GM08714 (cell line): Measurements from ENCODE around the gene MRPS2.
"Not testable (repeated sequence)": the region's sequence is repeated elsewhere in the genome, so short reads cannot be mapped to it uniquely, and the experiment has no call there.

ENCODE experiments used
- H3K4me3 ChIP-seq: fragments of 200-500 bp; sonication (Bioruptor generic); 2 replicates; pipeline ENCODE4 v1.5.1; 2014; ENCODE audit warnings: mild to moderate bottlenecking, low read length, inconsistent platforms
- ZNF274 ChIP-seq: IDR thresholded peaks from 2 replicates; pipeline ENCODE4 v1.6.1; 2012; ENCODE audit warnings: mild to moderate bottlenecking, low read depth, low read length

The MRPS2 gene

DNA sequence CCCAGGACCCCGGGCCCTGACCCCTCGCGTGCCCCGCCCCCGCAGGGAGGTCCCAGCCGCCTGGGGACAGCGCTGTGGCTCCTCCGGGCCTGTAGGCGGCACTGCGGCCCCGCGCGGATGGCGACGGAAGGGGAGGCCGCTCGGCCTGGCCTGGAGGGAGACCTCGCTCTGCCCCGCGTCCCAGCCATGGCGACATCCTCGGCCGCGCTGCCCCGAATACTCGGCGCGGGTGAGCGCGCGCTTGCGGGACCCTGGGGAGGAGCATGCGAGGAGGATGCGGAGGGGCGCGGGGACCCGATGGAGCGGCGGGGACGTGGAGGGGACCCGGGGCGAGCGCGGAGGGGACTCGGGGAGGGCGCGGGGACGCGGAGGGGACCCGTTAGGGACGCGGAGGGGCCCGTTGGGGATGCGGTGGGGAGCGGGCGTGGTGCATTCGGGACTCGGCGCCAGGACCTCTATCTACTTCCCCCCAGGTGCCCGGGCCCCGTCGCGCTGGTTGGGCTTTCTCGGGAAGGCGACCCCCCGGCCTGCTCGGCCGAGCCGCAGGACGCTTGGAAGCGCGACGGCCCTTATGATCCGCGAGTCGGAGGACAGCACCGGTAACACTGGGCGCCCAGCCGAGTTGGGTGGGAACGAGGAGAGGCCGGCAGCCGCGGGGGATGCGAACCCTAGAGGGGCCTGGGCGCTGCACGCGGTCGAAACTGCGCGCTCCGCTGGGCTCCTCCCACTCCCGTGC, at the start of gene MRPS2:
MRPS2 (plus strand) TSS at position 158 of the 736 bp plus-strand sequence; CDS start at position 187, 29 bp downstream.
- H3K4me3 ChIP-seq, result peak within 1 kb of the TSS; percentile 87
- no peak for TF ChIP-seq ZNF274

DNA sequence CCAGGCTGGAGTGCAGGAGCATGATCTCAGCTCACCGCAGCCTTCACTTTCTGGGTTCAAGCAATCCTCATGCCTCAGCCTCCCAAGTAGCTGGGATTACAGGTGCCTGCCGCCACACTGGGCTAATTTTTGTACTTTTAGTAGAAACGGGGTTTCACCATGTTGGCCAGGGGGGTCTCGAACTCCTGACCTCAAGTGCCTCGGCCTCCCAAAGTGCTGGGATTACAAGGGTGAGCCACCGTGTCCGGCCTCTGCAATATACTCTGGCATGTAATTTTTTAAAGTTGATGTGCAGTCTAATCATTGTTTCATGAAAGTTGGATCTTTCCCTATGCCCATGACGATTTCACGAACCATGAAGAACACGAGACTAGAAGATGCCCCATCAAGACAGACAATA, 49.5 kb upstream of the MRPS2 start:
- TF ChIP-seq ZNF274, result no peak

DNA sequence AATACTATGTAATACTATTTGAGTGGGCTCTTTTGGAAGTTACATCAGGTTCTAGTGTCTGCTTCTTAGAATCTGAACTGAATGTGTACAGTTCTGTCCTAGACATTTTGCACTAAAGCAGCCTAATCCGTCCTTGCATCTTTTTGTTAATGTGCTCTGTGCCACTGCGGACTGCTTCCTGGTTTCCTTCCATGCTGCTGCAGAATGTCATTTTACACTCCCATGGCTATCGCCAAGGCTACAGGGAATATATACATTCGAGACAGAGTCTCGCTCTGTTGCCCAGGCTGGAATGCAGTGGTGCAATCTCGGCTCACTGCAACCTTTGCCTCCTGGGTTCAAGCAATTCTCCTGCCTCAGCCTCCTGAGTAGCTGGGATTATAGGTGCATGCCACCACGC, 48.6 kb upstream of the MRPS2 start:
- H3K4me3 ChIP-seq, result not testable (repeated sequence)

More for the DNA sequence above, 49.5 kb upstream of the MRPS2 start:
- no peak overlapping the region for H3K4me3 ChIP-seq

DNA sequence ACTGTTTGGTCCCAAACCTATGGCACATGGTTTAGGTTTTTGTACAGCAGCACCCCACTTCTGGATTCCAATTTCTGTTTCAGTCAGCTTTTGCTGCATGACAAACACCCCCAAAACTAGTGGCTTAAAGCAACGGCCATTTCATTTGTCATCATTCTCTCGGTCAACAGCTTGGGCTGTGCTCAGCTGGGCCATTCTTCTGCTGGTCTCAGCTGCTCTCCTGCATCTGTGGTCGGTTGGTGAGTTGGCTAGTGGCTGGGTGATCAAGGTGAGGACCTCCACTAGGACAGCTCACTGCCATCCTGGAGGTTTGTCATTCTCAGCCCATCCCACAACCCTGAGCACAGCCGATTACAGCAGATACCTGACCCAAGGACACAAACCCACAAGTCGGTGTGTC, 45.7 kb upstream of the MRPS2 start:
- no peak overlapping the region for H3K4me3 ChIP-seq
- no peak for TF ChIP-seq ZNF274

DNA sequence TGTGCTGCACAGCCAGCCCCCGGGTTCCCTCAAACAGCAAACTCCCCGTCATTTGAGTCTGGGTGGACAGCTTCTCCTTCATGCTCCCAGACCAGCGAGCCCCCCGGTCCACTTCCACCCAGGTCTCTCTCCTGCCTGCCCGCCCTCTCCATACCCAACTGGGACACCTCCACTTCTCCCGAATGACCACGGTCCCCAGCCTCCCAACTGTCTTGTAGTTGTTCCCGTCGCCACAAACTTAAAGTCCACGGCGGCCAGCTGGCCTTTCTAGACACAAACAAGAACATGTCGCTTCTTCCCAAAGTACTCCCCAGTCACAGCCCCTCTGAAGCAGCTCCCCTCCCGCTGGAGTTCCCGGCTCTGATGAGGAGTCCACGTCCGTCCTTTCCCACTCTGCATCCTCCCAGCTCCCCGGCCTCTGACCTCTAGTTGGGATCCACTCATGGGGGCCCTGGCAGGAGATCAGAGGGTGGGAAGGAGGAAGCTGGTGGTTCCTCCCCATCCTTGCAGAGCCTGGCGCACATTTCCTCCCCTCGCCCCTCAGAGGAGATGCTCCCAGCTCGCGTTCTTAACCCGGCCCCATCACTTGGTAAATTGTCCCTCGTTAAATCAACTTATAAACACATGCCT, 45.0 kb upstream of the MRPS2 start:
- H3K4me3 ChIP-seq, result no peak overlapping the region
- TF ChIP-seq ZNF274, result no peak

DNA sequence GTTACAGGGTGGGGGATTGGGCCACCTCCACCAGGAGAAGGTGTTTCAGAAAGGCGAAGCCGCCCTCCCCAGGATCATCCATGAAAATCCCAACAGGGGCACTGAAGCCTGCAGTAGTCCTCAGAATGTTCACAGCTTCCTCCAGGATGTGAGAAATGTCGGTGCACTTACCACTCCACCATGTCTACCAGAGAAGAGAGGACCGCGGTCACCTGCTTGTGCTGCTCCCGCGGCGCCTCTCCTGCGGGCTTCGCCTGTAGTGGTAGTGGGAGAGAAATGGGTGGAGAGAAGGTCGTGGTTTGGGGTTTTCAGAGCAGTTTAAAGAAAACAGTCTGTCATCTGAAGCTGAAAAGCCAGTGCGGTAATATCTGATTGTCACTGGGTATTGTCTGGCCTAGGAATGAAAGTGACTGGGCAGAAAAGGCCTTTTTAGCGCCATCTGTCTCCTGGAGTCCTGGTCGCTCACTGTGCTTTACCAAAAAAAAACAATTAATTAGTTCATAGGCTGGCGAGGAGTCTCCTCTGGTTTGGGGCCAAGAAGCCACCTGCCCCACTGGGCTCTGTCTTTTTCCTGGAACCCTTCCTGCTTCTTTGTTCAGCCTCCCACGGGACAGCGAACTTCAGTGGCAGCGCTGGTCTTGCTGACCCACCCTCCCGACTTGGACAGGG, 43.9 kb upstream of the MRPS2 start:
- no peak for TF ChIP-seq ZNF274
- H3K4me3 ChIP-seq, result no peak overlapping the region

DNA sequence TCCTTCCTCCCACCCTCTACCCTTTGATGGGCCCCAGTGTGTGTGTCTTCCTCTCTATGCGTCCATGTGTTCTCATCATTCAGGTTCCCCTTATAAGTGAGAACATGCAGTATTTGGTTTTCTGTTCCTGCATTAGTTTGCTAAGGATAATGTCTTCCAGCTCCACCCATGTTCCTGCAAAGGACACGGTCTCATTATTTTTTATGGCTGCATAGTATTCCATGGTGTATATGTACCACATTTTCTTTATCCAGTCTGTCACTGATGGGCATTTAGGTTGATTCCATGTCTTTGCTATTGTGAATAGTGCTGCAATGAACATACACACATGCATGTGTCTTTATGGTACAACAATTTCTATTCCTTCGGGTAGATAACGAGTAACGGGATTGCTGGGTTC, 42.0 kb upstream of the MRPS2 start:
- not testable (repeated sequence) for H3K4me3 ChIP-seq

DNA sequence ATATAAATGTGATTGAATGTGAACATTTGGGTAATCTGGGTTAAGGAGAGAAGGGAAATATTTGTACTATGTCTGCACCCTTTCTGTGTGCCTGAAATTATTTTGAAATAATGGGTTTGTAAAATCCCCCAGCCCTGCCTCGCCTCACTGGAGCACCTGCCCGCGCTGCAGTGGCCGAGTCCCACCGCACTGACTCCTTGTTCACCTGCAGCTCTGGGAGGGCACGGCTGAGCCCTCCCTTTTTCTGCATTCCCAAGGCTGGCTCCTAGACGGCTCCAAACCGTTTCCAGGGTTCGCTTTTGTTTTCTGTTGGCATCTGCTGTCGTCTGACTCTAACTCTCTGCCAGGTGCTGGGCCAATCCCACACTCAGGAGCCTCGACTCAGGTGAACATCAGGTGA, 38.5 kb upstream of the MRPS2 start:
- no peak overlapping the region for H3K4me3 ChIP-seq
- TF ChIP-seq ZNF274, result no peak

DNA sequence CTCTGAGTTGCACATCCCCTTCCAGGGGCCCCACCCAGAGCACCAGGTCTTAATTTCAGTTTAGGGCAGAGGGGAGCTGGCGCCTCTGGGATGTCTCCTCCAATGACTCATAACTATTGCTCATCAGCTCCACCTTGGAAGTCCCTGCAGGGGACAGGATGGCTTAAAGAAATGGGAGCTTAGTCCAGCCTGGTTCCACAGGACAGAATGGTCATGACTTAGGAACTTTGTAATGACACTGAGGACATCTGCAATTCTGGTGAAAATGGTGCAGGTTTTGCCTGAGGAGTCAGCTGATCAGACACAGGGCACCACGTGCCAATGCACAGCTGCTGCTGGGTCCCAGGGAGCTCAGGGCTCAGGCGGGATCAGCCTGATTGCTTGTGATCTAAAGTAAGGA, 37.3 kb upstream of the MRPS2 start:
- TF ChIP-seq ZNF274, result no peak
- no peak overlapping the region for H3K4me3 ChIP-seq

DNA sequence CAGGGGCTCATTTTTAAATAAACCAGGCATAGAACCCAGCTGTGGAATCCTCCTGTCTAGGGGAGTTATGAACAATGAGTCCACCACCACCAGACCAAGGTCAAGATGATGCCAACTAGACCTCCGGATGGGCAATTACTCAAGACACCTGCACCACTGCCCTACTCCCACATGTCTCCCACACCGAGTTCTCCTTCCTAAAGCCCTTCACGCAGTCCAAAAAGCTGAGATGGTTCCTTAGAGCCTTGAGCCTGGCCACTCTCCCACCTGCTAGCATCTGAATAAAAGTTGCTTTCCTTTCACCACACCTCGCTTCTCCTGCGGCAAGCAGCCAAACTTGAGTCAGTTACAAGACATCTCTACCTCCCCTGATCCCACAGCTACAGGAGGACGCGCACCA, 36.3 kb upstream of the MRPS2 start:
- no peak overlapping the region for H3K4me3 ChIP-seq
- no peak for TF ChIP-seq ZNF274

DNA sequence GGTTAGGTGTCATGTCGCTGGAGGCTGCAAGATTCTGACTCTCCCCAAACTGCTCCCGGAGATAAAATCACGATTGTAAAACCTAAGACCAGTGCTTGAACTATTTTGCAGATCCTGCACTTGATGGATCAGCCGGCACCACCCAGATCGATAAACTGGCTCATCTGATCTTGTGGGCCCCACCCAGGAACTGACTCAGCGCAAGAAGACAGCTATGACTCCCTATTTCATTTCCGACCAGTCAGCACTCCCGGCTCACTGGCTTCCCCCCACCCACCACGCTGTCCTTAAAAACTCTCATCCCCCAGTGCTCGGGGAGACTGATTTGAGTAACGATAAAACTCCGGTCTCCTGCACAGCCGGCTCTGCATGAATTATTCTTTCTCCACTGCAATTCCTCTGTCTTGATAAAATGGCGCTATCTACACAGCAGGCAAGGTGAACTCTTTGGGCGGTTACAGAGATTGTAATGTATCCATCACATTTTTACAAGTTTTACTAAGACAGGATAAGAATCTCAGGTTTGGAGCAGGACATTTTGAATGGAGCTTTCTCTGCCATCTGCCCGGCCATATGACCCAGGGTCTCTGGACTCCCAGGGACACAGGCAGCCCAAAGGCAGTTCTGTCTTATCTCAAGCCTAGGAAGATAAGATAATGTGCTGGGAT, 31.5 kb upstream of the MRPS2 start:
- no peak overlapping the region for H3K4me3 ChIP-seq
- no peak for TF ChIP-seq ZNF274

DNA sequence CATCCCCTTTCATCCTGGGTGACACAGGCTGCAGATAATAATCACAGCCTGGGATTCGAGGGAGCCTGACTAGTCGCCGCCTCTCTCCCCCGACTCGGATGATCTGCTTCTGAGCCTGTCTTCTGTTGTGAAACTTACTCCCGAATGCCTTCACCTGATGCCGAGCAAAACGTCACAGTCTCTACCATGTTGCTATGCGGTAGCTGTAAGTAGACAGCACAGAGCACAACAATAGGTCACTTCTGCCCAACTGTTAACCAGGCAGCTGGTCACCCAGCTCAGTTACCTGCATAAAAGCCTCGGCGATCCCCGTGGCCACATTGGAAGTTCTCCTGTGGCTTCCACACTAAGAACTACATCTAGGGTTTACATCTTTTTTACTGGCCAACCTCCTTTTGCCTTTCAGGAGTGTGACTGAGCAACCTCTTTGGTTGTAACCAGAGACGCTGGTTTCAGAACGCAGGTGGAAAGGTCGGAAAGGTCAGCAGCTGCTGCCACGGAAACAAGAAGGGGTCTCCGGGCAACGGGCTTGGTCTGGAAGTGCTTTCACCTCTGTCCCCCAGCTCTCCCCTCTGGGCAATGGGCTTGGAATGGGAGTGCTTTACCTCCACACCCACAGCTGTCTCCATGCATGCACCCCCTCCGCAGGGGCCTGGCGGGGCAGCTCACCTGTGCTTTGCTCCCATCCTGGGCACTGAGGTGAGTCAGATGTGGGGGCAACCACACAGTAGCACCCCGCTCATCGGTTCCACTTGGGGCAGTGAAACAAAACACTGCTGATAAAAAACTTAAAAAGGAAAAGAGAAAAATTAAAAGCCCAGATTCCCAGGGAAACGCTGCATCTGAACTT, 28.5 kb upstream of the MRPS2 start:
- no peak overlapping the region for H3K4me3 ChIP-seq
- no peak for TF ChIP-seq ZNF274

DNA sequence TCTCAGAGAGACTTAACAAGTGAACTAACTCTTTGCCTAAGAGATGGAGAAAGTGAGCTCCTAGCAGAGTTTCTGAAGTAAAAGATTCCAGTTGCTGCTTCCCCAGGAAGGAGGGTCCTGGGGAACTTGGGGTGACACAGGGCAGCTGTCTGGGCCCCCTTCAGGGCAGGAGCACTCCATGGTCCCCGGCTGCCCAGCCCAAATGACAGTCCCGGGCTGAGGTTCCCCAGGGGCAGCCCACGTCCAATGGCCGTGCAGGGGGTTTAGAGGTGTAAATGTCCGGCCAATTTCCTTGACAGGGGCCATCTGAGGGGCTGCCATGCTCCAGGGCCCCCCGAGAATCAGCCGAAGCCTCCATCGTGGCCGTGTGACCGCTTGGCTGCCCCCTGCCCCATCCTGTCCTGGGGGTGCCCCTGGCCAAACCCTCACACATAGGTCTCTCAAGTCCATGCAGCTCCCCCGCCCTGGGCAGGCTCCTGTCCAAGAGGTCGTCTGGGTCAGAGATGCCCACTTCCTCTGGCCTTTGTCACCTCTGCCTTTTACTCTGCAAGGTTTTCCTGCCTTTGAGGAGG, 26.4 kb upstream of the MRPS2 start:
- H3K4me3 ChIP-seq, result no peak overlapping the region
- no peak for TF ChIP-seq ZNF274

DNA sequence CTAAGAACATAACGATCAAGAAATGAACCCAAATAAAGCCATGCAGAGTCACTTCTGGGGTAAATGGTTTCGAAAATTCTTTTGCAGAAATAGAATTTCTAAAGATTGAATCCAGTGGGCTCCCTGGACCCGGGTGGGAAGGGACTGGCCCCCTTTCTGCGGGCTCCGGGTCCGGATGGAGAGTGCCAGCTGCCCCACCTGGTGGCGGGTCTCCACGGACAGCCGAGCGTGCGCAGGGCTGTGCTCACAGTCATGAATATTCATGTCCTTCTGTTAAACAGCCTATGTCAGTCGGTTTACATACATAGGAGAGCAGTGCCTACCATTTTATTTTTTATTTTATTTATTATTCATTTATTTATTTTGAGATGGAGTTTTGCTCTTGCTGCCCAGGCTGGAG, 25.6 kb upstream of the MRPS2 start:
- TF ChIP-seq ZNF274, result no peak
- H3K4me3 ChIP-seq, result no peak overlapping the region
